ENCODE measurements around the gene PACRGL. TPM values are rescaled to one million over a fixed set of nuclear protein-coding genes. Genes with fewer than 3 reads are reported as not detected.

PACRGL gene
- total RNA-seq, 2 donors from 2014 or later, result 31.7 to 35.0 TPM

GRCh38 chr4:20678400-20678799 is 21.9 kb upstream of the PACRGL start:
- H3K36me3 ChIP-seq, result no peaks in the 10 kb centered on the region
- H3K4me1 ChIP-seq (replicated peaks), result no peaks in the 10 kb centered on the region
- no peak overlapping the region for H3K27ac ChIP-seq
- H3K4me3 ChIP-seq, result no peak overlapping the region
- no peak for TF ChIP-seq POLR2AphosphoS5 (IDR thresholded peaks at IDR 0.05)
- TF ChIP-seq CTCF (IDR thresholded peaks at IDR 0.05), result no peak
- TF ChIP-seq POLR2A (IDR thresholded peaks at IDR 0.05), result no peak
- H3K27me3 ChIP-seq (replicated peaks; ENCODE audit: insufficient read depth), result no peaks in the 10 kb centered on the region
- DNase-seq (ENCODE audit: low spot score), result no peak
- no peaks in the 10 kb centered on the region for H3K9me3 ChIP-seq
- intact Hi-C loops (cut with DNase I), result no loop called here
- 91% methylated on average over 3 of the region's 3 CpGs for WGBS

GRCh38 chr4:20679951-20680350 is 20.3 kb upstream of the PACRGL start:
- Histone ChIP-seq H3K4me1 (replicated peaks) (no peaks in the 10 kb centered on the region), H3K9me3 (no peaks in the 10 kb centered on the region), H3K27me3 (replicated peaks; ENCODE audit: insufficient read depth) (no peaks in the 10 kb centered on the region), H3K36me3 (no peaks in the 10 kb centered on the region), H3K27ac (no peak overlapping the region), H3K4me3 (no peak overlapping the region)
- DNase-seq (ENCODE audit: low spot score), result no peak
- no peak for TF ChIP-seq CTCF (IDR thresholded peaks at IDR 0.05)
- TF ChIP-seq POLR2A (IDR thresholded peaks at IDR 0.05), result no peak
- TF ChIP-seq POLR2AphosphoS5 (IDR thresholded peaks at IDR 0.05), result no peak
- WGBS, result 70% methylated on average over 1 of the region's 1 CpG
- intact Hi-C loops (cut with DNase I), result loop anchor here (10.0 kb wide), 1 partner anchor 135 kb away; no protein-coding TSS in a partner anchor

- WGBS, result 70% methylated on average over 1 of the region's 1 CpG
- no peaks in the 10 kb centered on the region for H3K4me1 ChIP-seq (replicated peaks)
- no peak overlapping the region for H3K27ac ChIP-seq
Observed at GRCh38 chr4:20680736-20681135, 19.5 kb upstream of the PACRGL start.

GRCh38 chr4:20681271-20681670 is 19.0 kb upstream of the PACRGL start:
- H3K4me1 ChIP-seq (replicated peaks), result no peaks in the 10 kb centered on the region
- DNase-seq (ENCODE audit: low spot score), result no peak
- H3K27me3 ChIP-seq (replicated peaks; ENCODE audit: insufficient read depth), result no peaks in the 10 kb centered on the region
- no peaks in the 10 kb centered on the region for H3K9me3 ChIP-seq
- WGBS, result 47% methylated on average over 1 of the region's 1 CpG
- H3K4me3 ChIP-seq, result no peak overlapping the region
- TF ChIP-seq POLR2A (IDR thresholded peaks at IDR 0.05) (no peak), POLR2AphosphoS5 (IDR thresholded peaks at IDR 0.05) (no peak), CTCF (IDR thresholded peaks at IDR 0.05) (no peak)
- no peaks in the 10 kb centered on the region for H3K36me3 ChIP-seq
- no peak overlapping the region for H3K27ac ChIP-seq
- intact Hi-C loops (cut with DNase I), result loop anchor here (10.0 kb wide), 1 partner anchor 136 kb away; no protein-coding TSS in a partner anchor

More at GRCh38 chr4:20680736-20681135, 19.5 kb upstream of the PACRGL start:
- H3K4me3 ChIP-seq, result no peak overlapping the region
- no peaks in the 10 kb centered on the region for H3K9me3 ChIP-seq
- intact Hi-C loops (cut with DNase I), result loop anchor here (10.0 kb wide), 1 partner anchor 136 kb away; no protein-coding TSS in a partner anchor
- no peaks in the 10 kb centered on the region for H3K36me3 ChIP-seq
- no peak for TF ChIP-seq CTCF (IDR thresholded peaks at IDR 0.05)
- no peaks in the 10 kb centered on the region for H3K27me3 ChIP-seq (replicated peaks; ENCODE audit: insufficient read depth)
- DNase-seq (ENCODE audit: low spot score), result no peak

GRCh38 chr4:20682853-20683252 is 17.4 kb upstream of the PACRGL start:
- 40% methylated on average over 3 of the region's 3 CpGs for WGBS
- TF ChIP-seq POLR2A (IDR thresholded peaks at IDR 0.05), result no peak
- peak; percentile 74 for TF ChIP-seq POLR2AphosphoS5 (IDR thresholded peaks at IDR 0.05)
- no peak for TF ChIP-seq CTCF (IDR thresholded peaks at IDR 0.05)
- no peaks in the 10 kb centered on the region for H3K36me3 ChIP-seq
- H3K4me1 ChIP-seq (replicated peaks), result no peaks in the 10 kb centered on the region
- DNase-seq (ENCODE audit: low spot score), result peak; percentile 35
- intact Hi-C loops (cut with DNase I), result loop anchor here (10.0 kb wide), 1 partner anchor 138 kb away; no protein-coding TSS in a partner anchor
- H3K9me3 ChIP-seq, result no peaks in the 10 kb centered on the region
- H3K27me3 ChIP-seq (replicated peaks; ENCODE audit: insufficient read depth), result no peaks in the 10 kb centered on the region
- H3K4me3 ChIP-seq, result no peak overlapping the region
- no peak overlapping the region for H3K27ac ChIP-seq
